ENCODE data around the gene PTPA.
"Not testable (repeated sequence)": the region's sequence is repeated elsewhere in the genome, so short reads cannot be mapped to it uniquely, and the experiment has no call there.

The PTPA gene

DNA sequence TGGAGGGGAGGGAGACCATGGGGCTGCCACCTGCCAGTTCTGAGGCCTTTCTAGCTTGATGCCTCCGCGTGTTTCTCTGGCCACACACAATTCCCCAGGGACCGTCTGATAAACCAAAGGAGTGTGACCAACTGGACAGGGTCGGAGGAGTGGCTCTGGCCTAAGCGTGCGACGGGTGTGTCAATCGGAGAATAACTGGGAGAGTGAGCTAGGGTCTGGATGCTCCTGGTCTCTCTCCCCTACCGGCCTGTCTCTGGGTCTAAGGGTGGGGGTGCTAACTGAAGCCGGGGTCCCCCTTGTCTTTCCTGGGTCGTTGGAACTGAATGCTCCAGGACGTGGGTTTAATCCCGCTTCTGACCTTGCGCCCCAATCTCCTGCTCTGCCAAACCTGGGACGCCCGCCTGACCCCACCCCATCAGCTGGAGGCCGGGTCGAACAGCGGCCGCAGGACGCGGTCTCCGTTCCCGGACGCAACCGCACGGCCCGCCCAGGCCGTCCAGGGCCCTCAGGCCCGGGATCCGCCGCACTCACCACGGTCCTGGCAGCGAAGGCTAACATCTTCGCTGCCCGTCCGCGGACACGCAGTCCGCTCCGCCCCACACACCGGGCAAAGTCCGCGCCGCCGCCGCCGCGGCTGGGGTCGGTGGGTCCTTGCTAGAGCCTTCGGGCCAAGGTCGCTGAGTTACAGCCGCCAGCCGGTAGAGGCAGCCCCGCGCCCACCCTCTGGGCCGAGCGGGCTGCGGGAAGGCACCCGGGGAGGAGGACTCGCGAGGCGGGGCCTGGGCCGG lies 1.1 kb upstream of the PTPA start:
- DNase-seq: no peak

- DNase-seq: peak; percentile 42
These were observed 425 bp downstream of the PTPA start for GRCh38 chr9:129111528-129112151.

DNA sequence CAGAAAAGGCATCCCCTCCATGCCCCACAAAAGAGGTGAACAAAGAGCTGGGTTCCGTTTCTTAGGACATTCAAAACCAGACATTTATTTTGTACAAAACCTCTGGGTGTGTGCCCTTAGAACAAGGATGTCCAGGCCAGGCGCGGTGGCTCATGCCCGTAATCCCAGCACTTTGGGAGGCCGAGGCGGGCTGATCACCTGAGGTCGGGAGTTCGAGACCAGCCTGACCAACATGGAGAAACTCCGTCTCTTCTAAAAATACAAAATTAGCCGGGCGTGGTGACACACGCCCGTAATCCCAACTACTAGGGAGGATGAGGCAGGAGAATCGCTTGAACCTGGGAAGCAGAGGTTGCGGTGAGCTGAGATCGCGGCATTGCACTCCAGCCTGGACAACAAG lies 1.3 kb downstream of the PTPA start:
- not testable (repeated sequence) for DNase-seq

GRCh38 chr9:129113645-129114304 lies 2.6 kb downstream of the PTPA start:
- DNase-seq: no peak

DNA sequence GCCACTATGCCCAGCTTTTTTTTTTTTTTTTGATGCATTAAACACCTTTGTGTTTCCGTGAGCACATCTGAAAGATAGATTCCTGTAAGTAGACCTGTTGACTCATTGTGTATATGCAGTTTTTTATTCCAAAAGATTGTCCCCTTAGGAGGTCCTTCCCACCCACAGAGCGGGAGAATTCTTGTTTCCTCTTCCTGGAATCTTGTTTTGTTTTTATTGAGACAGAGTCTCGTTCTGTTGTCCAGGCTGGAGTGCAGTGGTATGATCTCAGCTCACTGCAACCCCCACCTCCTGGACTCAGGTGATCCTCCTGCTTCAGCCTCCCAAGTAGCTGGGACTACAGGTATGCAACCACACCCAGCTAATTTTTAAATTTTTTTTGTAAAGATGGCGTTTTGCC lies 7.6 kb downstream of the PTPA start:
- DNase-seq: no peak

GRCh38 chr9:129121483-129121882 lies 10.3 kb downstream of the PTPA start:
- DNase-seq: peak; percentile 14

DNA sequence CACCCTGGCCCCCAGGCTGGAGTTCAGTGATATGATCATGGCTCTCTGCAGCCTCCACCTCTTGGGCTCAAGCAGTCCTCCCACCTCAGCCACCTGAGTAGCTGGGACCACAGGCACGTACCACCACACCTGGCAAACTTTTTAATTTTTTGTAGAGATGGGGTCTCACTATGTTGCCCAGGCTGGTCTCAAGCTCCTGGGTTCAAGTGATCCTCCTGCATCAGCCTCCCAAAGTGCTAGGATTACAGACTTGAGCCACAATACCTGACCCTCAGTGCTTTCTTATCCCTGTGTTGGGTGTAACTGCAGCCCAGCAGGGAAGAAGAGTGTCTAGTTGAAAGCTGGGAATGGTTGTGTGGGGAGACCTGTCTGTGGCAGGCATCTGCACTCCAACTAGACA lies 10.9 kb downstream of the PTPA start:
- no peak for DNase-seq

- DNase-seq: not testable (repeated sequence)
These were observed 11.8 kb downstream of the PTPA start for GRCh38 chr9:129122976-129123375.

DNA sequence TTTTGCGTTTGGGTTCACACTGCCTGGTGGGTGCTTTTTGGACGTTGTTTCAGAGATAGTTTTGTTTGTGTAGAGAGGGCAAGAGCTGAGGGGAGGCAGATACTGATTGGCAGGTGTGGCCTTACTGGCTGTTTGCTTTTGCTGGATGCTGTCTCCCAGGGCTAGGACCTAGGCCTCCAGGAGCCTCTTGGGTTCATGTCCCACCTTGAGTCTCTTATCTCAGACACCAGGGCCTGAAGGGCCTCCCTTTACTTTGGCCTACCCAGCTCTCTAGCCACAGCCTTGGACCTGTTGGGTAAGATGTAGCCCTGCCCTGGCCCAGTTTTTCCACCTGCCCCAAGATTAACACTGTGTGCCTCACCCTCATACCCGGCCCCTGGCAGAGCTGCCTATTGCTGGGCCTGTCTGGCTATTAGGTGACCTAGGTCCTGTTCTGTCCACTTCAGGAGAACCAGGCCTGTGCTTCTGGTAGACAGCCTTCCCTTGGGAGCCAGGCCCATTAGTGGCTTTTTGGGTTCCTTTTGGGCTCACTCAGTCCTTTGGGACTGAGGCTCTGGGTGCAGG lies 13.4 kb downstream of the PTPA start:
- no peak for DNase-seq

- DNase-seq: peak; percentile 89
These were observed 14.3 kb downstream of the PTPA start for GRCh38 chr9:129125478-129125877.

- DNase-seq: no peak
These were observed 15.8 kb downstream of the PTPA start for GRCh38 chr9:129126749-129127618.

GRCh38 chr9:129128689-129129088 lies 17.5 kb downstream of the PTPA start:
- DNase-seq: no peak

DNA sequence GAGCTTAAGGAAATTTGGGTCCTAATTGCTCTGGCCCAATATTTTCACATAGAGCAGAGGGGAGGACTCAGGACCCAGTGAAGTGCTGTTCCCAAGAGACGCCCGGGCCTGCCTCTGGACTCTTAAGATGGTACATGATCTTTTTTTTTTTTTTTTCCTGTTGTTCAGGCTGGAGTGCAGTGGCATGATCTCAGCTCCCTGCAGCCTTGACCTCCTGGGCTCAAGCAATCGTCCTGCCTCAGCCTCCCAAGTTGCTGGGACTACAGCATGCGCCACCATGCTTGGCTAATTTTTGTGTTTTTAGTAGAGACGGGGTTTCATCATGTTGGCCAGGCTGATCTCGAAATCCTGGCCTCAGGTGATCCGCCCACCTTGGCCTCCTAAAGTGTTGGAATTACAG lies 19.1 kb downstream of the PTPA start:
- DNase-seq: not testable (repeated sequence)

DNA sequence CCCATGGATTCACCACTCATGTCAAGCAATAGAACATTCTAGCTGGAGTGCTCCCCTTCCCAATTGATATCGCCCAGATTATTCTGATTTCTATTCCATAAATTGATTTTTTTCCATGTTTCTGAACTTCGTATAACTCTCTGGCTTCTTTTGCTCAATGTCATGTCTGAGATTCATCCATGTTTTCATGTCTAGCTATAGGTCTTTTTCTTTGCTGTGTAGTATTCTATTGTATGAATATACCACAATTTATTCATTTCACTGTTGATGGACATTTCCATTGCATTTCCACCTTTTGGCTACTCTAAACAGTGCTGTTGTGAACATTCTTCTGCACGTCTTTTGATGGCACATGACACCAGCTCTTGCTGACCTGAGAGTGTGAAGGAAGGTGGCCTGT lies 19.6 kb downstream of the PTPA start:
- no peak for DNase-seq

DNA sequence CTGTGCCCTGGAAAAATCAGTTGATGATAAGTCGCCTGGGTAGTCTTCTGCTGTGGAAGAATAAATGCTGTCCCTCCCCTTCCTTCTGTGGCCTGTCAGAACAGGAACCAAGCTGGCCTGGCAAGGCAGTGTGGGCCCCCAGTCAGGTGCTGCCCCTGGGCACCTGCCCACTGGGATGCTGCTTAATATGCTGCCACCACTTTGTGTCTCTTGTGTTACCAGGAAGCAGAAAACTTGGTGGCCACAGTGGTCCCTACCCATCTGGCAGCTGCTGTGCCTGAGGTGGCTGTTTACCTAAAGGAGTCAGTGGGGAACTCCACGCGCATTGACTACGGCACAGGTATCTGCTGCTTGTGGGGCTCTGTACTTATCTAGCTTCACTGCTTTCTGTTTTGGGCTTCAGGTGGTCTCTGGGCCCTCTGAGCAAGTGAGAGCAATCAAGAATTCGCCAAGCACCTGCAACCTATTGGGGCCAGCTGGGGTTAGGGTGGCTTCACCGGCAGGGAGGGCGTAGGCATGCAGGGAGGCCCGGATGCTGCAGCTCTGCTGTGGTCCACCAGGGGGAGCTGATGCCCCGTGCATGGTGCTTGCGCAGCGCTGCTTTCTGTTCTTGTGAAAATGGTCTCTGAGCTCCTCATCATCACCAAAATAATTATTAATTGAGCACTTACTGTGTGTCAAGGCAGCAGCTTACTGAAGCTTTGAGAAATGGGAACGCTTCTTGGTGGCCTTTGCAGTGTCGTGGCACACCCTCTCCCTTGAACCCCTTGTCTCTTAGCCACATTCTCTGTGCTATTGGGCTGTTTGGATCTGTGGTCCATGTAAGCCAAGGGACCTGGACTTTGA lies 20.3 kb downstream of the PTPA start:
- peak; percentile 59 for DNase-seq

- DNase-seq: no peak
These were observed 21.9 kb downstream of the PTPA start for GRCh38 chr9:129133082-129133481.

GRCh38 chr9:129135476-129135875 lies 24.3 kb downstream of the PTPA start:
- no peak for DNase-seq

DNA sequence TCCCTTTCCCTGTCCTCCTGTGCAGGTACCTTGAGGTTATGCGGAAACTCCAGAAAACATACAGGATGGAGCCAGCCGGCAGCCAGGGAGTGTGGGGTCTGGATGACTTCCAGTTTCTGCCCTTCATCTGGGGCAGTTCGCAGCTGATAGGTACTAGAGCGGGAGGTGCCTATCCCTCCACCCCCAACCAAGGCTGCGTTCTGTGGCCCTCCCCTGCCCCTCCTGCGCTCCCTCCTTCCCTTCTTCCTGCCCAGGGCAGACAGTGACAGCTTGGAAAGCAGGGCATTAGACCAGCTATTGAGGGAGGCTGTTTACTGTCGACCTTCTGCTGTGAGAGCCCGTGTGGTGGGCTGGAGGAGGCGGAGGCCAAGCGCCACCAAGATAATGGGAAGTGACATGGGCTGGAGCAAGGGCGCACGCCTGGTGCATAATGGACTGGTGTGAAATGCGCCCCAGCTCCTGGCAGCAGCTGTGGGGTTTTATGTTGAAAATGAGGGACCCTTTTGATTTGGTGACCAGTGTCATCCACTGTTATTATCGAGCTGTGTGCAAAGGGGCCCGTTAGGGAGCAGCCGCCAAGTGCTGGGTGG lies 25.3 kb downstream of the PTPA start:
- no peak for DNase-seq

DNA sequence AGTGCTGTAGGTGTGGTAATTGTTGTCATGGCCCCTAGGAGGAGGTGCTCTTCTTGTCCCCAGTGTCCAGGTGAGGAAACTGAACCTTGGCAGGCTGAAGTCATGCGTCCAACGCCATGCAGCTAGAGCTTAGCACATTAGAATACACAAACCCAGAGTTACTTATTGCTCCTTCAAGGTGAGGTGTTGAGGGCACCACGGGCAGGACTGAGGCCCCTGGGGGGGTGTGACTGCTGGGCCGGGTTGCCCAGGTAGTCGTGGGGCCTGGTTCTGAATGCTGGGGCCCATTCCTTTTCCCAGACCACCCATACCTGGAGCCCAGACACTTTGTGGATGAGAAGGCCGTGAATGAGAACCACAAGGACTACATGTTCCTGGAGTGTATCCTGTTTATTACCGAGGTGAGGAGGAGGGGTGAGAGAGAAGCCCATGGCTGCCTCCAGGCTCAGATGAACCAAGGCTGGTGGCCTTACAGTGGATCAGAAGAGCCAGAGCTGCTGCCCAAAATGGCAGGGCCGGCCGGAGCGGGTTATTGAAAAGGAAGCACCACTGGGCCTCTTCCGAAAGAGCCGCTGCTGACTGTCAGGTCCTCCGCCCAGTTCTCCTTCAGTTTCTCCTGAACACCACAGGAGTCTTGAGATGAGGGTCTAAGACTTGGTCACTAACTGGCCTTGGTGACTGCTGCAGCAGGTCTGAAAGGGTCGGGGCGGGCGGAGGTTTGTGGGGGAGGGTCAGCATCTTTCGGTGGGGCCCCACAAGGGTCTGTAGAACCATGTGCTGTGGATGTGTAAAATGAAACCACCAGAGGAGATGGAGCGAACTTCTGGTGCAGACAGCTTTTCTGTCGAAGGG lies 26.3 kb downstream of the PTPA start:
- no peak for DNase-seq

GRCh38 chr9:129138144-129138462 lies 26.9 kb downstream of the PTPA start:
- no peak for DNase-seq
